GM21515 (cell line): ENCODE results near the gene SH2D1B.
"Not testable (repeated sequence)": the region's sequence is repeated elsewhere in the genome, so short reads cannot be mapped to it uniquely, and the experiment has no call there.

ENCODE experiments used
- ATAC-seq: cut with Tn5 transposase; IDR thresholded peaks from one replicate; pipeline ENCODE4 v1.9.1; 2021; ENCODE audit not compliant: unreplicated experiment

Gene SH2D1B, protein sequence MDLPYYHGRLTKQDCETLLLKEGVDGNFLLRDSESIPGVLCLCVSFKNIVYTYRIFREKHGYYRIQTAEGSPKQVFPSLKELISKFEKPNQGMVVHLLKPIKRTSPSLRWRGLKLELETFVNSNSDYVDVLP

DNA sequence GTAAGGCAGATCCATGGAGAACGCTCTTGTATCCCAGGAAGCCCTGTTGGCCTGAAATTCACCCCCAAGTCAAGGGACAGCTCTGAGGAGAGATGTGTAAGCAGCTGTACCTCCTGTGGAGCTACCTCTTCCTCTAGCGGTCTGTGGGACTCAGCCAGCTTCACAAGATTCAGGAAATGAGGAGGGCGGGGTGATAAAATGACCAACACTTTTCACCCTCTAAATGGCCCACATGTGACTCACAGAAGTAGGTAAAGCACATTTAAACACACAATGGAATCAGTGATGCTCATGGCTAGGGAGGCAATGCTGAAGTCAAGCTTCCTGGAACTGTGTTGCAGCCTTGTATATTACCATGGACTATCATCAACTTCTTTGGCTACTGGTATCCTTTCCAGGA lies at the start of gene SH2D1B:
TSS of gene SH2D1B (minus strand) at position 135 of the 400 bp plus-strand sequence. CDS start at position 15, 120 bp downstream.
- ATAC-seq = no peak

DNA sequence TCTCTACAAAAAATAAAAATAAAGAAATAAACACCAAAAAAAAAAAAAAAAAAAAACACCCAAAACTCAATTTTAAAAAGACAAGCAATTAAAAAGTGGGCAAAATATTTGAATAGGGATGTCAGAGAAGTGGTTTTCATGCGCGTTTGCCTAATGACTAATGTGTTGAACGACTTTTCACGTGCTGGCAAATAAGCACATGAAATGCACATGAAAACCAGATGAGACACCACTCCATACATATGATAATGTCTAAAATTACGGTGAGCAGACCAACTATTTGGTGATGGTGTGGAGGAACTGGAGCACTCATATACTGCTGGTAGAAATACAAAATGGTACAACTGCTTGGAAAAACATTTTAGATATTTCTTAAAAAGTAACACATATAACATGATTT lies 46.3 kb upstream of the SH2D1B start:
- ATAC-seq = no peak

- no peak for ATAC-seq
These were observed 44.4 kb upstream of the SH2D1B start for GRCh38 chr1:162456323-162456722.

DNA sequence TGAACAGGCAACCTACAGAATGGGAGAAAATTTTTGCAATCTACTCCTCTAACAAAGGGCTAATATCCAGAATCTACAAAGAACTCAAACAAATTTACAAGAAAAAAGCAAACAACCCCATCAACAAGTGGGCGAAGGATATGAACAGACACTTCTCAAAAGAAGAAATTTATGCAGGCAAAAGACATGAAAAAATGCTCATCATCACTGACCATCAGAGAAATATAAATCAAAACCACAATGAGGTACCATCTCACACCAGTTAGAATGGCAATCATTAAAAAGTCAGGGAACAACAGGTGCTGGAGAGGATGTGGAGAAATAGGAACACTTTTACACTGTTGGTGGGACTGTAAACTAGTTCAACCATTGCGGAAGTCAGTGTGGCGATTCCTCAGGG lies 42.4 kb upstream of the SH2D1B start:
- ATAC-seq = not testable (repeated sequence)

- no peak for ATAC-seq
These were observed 35.0 kb upstream of the SH2D1B start for GRCh38 chr1:162446946-162447345.

DNA sequence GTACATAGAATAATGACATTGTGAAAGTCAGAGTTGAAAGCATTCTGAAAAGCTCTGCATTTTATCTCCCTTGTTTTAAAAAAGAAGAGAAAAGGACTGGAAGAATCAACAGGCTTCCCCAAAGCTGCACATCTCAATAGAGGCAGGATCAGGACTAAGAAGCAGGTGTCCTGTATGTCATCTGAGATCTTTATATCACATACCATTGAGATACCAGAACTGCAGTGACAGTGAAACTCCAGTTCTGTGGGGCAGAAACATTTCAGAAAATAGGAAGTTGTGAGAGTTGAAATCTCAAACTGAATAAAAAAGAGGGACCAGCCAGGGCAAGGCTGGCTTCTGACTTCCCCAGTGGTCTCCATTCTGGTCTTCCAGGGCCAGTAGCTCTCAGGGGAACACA lies 33.0 kb upstream of the SH2D1B start:
- ATAC-seq = no peak

- not testable (repeated sequence) for ATAC-seq
These were observed 21.2 kb upstream of the SH2D1B start for GRCh38 chr1:162432977-162433713.

GRCh38 chr1:162430583-162430982 lies 18.6 kb upstream of the SH2D1B start:
- ATAC-seq = no peak

GRCh38 chr1:162422662-162423375 lies 10.9 kb upstream of the SH2D1B start:
- ATAC-seq = no peak

GRCh38 chr1:162421258-162422164 lies 9.6 kb upstream of the SH2D1B start:
- no peak for ATAC-seq

DNA sequence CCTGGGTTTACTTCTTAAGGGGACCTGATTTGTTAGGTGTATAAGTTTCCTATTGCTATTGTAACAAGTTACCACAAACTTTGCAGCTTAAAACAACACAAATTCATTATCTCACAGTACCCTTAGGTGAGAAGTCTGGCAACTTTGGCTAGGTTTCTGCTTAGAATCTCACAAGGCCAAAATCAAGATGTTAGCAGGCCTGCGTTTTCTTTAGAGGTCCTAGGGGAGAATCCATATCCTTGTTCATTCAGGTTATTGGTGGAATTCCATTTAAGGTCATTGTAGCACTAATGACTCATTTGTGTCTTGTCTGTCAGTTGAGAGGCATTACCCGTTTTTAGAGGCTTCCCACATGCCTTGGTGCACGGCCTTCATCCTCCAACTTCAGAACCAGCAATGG lies 8.2 kb upstream of the SH2D1B start:
- no peak for ATAC-seq

DNA sequence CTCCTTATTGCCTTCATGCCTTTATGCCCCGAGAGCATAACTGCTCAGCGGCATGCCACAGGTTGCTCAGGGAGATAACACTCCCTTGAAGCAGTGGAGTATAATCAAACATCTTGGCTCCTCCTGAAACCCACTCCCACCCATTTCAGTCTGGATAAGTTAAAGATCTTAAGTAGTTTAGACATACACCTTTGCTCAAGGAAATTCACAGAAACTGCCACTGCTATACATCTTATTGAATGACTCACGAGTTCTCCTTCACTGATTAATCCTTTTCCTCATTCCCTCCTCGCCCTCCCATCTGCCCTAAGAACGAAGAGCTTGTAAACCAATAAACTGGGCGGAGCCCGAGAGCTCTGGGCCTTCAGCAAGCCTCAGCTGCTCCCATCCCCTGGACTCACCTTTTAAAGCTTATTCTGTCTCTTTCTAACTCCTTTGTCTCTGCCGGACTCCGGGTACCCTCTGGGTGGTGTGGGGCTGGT lies 7.6 kb upstream of the SH2D1B start:
- ATAC-seq = not testable (repeated sequence)

- not testable (repeated sequence) for ATAC-seq
These were observed 6.6 kb upstream of the SH2D1B start for GRCh38 chr1:162418584-162418983.

GRCh38 chr1:162417650-162418049 lies 5.7 kb upstream of the SH2D1B start:
- ATAC-seq = no peak

- ATAC-seq = no peak
These were observed 5.0 kb upstream of the SH2D1B start for GRCh38 chr1:162416909-162417308.

- no peak for ATAC-seq
These were observed 4.3 kb upstream of the SH2D1B start for GRCh38 chr1:162416215-162416614.

- ATAC-seq = no peak
These were observed 4.4 kb downstream of the SH2D1B start for GRCh38 chr1:162407539-162407938.

- ATAC-seq = no peak
These were observed 5.1 kb downstream of the SH2D1B start for GRCh38 chr1:162406811-162407210.

GRCh38 chr1:162405800-162406199 lies 6.1 kb downstream of the SH2D1B start:
- no peak for ATAC-seq

GRCh38 chr1:162404550-162405160 lies 7.3 kb downstream of the SH2D1B start:
- no peak for ATAC-seq
